HL-60/S4 treated with phorbol 12-myristate 13-acetate at 8.2 ng/mL for 4 days and 3 days (cell line): ENCODE measurements around the gene LNP1.

Source experiments
- in situ Hi-C: fragments of 300-500 bp; cut with MboI; formaldehyde crosslinking; loops from 2 replicates; pipeline ENCODE4 v1.15.0; 2022; ENCODE audit warnings: low sequenced_read_pairs

LNP1 gene

DNA sequence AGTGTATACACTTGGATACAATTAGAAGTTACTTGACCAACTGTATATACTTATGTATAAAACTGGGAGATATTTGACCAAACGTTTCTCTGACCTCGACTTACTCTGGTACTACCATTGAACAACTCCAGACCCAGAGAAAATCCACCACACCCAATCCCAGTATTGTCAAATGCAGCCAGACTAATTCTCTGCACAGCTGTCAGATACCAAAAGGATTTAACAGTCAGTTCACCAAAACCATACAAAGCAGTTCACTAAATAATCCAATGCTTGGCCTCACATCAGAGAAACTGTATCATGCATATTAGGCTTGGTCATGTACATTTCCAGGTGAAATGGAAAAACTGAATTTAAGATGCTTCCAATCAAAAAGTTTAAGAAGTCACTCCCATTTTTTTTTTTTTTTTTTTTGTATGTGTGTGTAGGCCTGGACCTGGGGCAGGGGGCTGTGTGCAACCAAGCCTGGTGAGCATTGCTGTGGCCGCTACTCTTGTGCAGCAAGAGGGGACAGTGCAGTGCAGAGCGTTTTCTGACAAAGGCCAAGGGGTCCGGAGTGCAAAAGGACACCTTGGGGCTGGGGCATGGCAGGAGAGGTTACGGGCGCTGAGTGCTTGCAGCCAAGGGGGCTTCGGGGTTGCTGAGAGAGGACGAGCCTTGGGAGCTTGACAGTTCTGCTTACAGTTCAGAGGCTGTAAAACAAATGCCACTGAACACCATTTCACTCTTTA is 1.8 kb upstream of the LNP1 start:
- in situ Hi-C loops = no loop called here

DNA sequence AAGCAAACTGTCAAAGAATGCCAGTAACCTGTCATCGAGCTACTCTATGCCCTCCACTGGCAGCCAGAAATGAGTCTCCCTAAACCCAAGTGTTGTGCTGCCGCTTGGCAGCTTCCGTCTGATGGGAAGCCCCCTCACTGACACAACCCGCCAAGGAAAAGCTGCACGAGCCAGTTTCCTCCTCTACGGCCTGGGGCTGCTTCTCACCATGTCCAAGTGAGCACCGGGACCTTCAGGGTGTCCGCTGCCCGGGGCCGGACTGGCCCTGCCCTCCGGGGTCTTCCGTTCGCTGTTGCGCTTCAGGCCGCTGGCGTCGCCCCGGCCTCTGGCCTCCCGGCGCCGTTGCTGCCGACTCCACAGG is 940 bp upstream of the LNP1 start:
- in situ Hi-C loops = no loop called here

DNA sequence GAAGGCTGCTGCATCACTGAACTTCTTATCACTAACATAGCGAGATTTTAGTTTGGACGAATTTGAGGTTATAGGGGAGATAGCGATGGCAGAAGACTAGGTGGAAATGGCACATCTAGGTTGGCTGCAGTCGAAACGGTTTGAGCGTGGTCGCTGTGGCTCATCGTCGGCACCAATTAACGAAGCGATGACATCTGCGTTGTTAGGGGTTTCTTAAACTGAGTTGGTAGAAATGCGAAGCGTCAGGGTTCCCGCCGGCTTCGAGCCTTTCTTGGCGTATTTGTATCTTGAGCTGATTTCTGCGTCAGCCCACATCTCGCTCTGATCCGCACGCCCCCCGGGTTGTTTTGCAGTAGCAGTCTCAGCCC is 319 bp downstream of the LNP1 start:
- in situ Hi-C loops = no loop called here

DNA sequence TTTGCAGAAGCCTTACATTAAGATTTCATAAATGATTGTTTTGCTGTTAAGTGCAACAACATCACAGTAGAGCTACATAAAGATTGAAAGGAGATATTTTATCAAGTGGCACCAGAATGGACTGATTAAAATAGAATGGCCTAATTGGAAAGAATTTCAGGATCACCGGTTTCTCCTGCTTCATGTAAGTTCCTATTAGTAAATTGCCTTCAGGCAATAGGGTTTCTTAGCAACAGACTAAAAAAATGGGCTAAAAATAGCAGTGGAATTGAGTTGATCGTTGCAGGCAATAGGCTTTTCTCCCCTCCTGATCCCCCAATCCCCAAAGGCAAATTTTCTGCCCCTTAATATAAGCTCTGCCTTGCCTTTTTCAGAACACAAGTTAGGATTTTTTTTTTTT is 917 bp downstream of the LNP1 start:
- in situ Hi-C loops = no loop called here

DNA sequence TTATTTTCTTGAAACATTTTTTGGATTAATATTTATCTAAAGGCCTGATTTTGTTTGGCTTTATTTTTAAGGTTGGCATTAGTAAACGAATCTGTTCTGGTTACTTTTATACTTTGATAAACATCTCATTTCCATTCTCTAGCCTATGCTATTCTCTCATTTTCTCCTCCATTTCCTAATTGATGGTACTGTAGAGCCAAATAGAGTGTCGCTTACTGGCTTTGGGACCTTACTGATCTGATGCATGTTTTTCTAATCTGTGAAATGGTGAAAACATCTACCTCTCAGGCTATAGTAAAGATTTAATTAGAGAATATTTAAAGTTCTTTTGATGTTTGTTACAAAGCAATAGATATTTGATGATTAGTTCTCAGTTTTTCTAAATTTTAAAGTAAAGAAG is 1.6 kb downstream of the LNP1 start:
- in situ Hi-C loops = no loop called here

DNA sequence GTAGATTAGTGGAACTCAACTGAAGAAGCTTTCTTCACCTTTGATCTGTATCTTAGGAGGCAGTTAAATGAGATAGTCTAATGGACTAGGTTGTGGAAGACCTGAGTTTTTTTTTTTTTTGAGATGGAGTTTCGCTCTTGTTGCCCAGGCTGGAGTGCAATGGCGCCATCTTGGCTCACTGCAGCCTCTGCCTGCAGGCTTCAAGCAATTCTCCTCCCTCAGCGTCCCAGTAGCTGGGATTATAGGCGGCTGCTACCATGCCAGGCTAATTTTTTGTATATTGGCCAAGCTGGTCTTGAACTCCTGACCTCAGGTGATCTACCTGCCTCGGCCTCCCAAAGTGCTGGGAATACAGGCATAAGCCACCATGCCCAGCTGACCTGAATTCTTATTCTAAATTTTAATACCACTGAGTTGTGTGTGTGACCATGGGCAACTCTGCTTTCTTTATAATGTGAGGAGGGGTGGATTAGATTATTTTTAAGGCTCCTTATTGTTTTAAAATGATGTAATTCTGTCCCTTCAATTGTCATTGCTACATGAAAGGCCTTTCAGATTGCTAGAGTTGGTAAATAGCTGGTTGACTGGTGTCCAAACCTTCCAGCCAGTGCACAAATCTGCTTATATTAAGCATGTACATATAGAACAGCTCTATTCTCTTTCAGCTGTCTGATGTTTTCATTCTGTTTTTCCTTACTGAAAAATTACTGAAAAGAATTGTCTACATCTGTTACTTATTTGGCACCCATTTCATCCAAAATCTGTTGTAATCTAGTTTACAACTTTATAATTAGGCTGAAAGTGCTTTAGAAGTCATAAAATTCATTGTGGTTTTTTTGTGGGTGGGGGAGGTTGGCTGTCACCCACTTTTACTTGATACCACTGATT is 2.3 kb downstream of the LNP1 start:
- in situ Hi-C loops = no loop called here

DNA sequence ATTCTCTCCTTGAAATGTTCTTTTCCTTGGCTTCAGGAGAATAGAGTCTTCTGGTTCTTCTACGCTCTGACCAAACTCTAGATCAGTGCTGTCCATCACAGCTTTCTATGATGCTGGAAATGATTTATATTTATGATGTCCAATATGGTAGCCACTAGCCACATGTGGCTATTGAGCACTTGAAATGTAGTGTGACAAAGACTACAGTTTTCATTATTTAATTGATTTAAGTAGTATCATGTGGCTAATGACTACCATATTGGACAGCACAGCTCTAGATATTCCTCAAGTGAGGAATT is 2.9 kb downstream of the LNP1 start:
- in situ Hi-C loops = no loop called here

DNA sequence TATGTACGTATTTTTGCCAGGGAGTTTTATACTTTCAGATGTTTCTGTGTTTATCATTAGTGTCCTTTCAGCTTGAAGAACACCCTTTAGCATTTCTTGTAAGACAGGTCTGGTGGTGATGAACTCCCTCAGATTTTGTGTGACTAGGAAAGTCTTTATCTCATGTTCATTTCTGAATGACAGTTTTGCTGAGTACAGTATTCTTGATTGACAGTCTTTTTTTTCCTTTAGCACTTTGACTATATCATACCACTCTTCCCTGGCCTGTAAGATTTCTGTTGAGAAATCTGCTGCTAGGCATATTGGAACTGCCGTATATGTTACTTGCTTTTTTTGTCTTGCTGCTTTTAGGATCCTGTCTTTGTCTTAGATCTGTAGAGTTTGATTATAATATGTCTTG is 5.8 kb downstream of the LNP1 start:
- in situ Hi-C loops = no loop called here

DNA sequence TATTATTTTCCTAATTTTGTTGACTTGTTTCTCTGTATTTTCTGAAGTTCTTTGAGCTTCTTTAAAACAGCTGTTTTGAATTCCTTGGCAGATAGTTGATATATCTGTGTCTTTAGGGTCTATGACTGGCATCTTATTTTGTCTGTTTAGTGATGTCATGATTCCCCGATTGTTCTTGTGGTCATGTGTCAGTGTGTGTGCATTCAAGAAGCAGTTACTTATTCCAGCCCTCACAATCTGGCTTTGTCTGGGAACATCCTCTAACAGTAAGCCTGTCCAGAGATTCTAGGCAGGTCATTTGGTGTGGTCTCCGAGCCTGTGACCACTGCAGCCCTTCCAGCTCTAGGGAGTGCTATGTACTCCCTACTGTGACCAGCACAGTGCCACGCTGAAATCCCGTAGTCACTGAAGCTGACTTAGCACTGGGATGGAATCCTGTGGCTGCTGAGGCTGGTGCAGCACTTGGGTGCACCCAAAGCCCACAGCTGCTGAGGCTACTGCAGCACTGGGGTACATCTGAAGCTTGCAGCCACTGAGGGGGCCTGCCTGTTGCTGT is 6.7 kb downstream of the LNP1 start:
- in situ Hi-C loops = no loop called here

DNA sequence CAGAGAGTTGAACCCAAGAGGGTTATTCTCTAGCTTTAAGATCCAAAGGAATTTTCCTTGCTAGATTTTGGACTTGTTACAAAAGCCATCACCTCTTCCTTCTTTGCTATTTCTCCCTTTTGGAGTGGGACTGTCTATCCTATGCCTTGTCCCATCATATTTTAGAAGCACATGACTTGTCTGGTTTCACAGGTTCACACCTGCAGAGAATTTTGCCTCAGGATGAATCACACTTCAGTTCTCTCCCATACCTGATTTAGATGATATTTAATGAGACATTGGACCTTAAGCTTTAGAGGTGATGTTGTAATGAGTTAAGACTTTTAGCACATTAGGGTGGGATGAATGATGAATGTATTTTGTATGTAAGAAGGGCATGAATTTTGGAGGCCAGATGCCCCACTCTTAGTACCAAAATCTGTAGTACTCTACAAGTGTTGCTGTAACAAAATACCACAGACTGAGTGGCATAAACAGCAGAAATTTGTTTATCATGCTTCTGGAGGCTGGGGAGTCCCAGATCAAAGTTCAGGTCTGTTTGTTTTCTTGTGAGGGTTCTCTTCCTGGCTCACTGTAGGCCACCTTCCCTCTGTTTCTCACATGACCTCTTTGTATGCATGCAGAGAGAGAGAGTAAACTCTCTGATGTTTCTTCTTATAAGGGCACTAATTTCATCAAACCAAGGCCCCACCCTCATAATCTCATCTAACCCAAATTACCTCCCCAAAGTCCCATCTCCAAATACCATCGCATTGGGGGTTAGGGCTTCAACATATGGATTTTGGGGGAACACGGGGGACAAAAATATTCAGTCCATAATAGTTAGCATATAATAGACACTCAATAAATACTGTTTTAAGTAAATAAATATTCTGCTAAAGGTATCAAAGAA is 10.0 kb downstream of the LNP1 start:
- in situ Hi-C loops = no loop called here

DNA sequence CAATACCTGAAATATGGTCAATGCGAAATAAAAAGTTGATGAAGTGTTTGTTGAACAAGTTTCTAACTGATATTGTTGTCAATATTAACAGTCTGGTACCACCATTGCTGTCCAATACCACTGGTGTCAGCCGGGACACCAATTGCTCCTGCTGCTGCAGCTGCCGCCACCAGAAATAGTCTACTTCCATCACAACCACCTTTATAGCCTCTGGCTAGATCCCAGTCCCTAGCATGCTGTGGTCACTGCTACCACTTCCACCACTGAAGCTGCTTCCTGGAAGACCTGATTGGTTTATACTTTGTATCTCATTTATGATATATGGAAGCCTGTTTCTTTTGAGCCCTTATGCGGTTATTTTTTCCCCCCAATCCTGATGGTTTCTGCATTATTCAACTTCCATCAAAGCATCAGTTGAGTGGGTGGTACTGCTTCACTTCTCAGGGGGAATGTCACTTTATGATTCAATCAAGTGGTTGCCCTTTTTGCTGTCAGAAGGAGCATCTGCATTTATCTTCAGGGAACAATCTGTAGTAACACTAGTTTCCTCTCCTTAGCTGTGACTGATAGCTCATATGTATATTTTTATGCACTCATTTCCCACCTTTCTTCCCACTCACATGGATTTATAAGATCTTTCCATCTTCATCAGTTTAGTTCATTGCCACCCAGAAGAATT is 11.7 kb downstream of the LNP1 start:
- in situ Hi-C loops = no loop called here

DNA sequence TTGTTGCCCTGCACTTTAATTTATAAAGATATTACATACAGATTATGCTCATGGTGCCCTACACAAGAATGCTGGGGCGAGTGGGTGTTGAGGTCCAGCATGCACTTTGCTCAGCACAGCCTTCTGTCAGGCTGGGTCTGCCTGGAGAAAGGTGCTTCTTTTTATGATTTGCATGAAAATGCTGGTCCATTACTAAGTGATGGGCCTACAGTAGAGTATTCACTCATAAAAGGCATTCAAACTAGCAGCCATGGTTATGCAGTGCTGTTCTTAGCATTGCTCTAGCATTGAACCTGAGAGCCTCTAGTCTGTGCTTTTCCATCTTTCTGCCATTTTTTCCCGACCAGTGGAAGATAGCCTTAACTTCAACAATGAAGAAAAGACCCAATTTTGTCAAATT is 12.3 kb downstream of the LNP1 start:
- in situ Hi-C loops = no loop called here

DNA sequence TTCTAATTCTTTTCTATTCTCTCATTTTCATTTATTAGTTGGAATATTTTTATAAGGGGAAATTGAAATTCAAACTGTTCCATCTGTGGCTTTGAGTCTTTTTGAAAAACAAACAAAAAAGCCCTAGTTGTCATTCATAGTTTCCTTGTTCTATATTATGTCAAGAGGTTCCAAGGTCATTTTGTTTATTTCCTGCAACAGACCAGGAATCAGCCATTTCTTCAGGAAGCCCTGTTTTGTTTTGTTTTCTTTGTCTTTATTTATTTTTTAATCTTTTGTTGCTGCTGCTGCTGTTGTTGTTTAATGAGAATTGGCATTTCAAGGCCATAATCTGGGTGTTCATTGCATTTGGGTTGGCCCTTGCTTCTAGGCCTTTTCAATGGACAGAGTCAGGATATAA is 14.8 kb downstream of the LNP1 start:
- in situ Hi-C loops = no loop called here

DNA sequence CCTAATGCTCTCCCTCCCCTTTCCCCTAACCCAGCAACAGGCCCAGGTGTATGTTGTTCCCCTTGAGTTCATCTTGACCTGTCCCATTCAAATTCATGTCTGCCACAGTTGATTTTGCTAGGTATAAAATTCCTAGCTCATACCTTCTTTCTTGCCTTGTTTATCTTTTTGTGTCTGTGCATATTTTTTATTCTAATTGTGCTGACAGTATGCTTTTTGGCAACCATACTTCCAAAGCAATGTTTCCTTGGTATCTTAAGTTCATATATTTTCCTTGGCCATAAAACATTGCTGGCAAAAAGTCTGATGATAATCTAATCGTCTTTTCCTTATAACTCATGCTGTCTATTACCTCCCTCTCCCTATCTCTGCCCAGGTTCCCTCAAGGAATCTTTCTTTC is 15.5 kb downstream of the LNP1 start:
- in situ Hi-C loops = no loop called here

DNA sequence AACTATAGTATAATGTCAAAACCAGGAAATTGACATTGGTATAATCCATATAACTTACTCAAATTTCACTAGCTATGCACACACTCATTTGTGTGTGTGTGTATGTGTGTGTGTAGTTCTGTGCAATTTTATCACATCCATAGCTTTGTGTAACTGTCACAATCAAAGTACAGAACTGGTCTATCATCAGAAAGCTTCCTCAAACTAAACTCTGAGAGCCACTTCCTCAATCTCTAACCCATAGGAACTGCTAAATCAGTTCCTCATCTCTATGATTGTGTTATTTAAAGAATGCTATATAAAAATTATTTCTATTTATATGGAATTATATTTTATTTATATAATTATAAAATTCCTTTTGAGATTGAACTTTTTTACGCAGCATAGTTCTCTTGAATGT is 18.1 kb downstream of the LNP1 start:
- in situ Hi-C loops = no loop called here

DNA sequence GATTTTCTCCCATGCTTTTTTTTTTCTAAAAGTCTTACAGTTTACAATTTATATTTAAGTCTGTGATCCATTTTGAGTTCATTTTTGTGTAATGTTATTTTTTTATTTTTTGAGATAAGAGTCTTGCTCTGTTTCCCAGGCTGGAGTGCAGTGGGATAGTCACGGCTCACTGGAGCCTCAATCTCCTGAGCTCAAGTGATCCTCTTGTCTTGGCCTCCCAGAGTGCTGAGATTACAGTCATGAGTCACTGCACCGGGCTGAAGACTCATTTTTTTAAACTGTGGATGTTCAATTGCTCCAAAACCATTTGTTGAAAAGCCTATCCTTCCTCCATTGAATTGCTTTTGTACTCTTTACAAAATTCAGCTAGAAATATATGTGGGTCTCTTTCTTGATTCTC is 19.5 kb downstream of the LNP1 start:
- in situ Hi-C loops = no loop called here

DNA sequence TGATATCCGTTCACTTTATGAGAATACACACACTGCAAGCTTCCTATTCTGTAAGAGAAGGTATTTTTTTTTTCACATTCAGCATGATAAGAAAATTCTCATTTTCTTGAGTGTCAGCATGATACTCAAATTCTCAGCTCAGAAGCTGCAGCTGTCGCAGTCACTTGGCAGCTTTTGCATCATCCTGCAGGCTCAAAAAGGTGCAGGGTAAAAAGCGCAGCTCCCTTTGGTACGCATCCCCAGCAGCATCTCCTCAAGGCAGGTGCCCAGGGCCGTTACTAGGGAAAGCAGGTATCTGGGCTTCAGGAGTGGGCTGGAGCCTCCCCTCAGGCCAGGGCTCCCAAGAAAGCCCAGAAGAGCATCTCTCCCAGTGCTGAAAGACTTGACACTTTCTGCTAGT is 22.3 kb downstream of the LNP1 start:
- in situ Hi-C loops = no loop called here

DNA sequence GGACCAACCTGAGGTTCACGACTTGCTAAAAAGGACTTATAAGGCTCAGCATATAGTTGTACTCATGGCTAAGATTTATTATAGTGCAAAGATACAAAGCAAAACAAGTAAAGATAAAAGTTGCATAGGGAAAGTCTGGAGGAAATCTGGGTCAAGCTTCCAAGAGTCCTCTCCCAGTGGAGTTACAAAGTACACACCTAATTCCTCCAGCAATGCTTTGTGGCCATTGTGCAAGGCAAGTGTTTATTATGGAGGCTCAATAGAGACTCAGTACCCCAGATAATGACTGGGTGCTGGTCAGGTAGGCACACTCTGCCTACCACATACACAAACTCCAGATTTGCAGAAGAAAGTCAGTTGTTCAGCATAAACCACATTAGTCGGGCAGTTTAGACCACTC is 22.9 kb downstream of the LNP1 start:
- in situ Hi-C loops = no loop called here

DNA sequence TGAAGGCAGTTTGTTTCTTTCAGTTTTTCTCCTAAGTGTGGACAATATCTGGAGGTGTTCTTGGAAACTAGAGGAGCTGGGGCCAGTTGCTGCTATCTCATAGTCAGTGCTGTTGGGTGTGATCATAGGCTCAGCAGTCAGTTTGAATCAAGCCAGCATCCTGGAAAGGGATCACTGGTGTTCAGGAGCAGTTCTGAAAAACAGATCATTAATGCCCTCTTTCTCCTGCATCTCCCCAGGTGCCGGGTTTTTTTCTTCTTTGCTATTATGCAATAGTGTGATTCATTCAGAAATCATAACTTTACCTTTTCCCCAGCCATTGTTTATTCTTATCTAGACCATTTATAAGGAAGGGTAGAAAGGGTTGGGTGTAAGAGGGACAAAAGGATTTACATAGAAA is 24.0 kb downstream of the LNP1 start:
- in situ Hi-C loops = no loop called here

DNA sequence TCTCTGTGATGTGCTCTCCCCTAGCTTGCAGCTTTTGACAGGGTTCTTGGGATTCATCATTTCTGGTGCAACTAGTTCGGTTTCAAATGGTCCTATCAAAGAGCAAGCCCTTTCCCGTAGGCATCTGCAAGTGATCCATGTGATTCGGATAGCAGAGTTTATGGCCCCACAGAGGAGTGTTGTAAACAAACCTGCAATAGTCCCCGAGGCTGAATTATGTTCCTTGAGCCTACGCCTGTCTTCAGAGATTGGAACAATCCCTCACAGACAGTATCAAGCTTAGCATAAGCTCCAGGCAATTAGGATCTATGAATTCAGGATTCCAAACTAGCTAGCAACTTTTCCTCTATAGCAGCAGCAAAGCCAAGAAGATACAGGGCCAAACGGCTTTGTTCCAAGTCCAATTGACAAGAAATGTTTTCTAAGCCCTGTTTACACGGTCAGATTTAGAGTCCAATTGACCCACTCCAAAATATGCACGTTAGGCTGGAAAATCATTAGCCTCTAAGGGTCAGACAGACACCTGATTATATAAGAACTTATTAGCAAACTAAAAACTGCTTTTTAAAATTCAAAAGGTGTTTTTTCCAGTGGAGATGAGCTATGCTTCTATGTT is 24.8 kb downstream of the LNP1 start:
- in situ Hi-C loops = no loop called here

DNA sequence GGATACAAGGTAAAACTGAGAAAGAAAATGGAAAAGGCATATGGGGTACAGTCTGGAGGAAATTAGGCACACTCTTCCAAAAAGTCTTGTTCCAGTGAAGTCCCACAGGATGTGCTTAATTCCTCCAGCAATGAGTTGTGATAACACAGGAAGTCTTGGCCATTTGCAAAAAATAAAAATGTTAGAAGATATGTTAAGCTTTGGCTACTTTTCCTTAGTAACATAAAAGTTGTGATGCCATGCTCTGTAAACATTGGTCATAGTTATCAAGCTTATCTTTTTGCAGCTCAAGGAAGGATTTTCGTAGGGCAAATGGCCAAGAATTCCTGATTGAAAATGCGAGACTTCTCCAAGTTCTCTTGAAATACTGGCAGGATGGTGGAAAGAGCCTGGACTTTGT is 26.4 kb downstream of the LNP1 start:
- in situ Hi-C loops = no loop called here
